ENCODE data around the gene SPEN.

GRCh38 chr1:15923241-15923640 lies 75.7 kb downstream of the SPEN start:
- no peak for TF ChIP-seq ZNF362 (tag by site-specific recombination; IDR thresholded peaks at IDR 0.05)
- no peak for TF ChIP-seq ZBTB26 (tag by site-specific recombination; optimal IDR thresholded peaks at IDR 0.05)
- no peak for TF ChIP-seq ZNF658 (tag by site-specific recombination; IDR thresholded peaks at IDR 0.05)
- no peak for TF ChIP-seq CTCF (tag by site-specific recombination; IDR thresholded peaks at IDR 0.05)
- TF ChIP-seq ZNF513 (tag by site-specific recombination; IDR thresholded peaks at IDR 0.05), result no peak
- no peak for TF ChIP-seq ZNF302 (tag by site-specific recombination; IDR thresholded peaks at IDR 0.05; ENCODE audit: low read depth)
- no peak for TF ChIP-seq YY1 (tag by site-specific recombination; IDR thresholded peaks at IDR 0.05)
- TF ChIP-seq ZNF704 (tag by site-specific recombination; IDR thresholded peaks at IDR 0.05), result no peak
- no peak for TF ChIP-seq ZNF280D (tag by site-specific recombination; IDR thresholded peaks at IDR 0.05)
- TF ChIP-seq ZNF645 (tag by site-specific recombination; IDR thresholded peaks at IDR 0.05), result no peak
